Hepatocyte (in vitro differentiated cells): Measurements from ENCODE around the gene PRDM16.

Experiments used
- CTCF ChIP-seq: fragments of 200-600 bp; sonication (generic); IDR thresholded peaks from 2 replicates; pipeline ENCODE4 v1.5.1; 2016; ENCODE audit warnings: antibody characterized with exemption, mild to moderate bottlenecking; ENCODE audit not compliant: poor library complexity
- EZH2 ChIP-seq: fragments of 200-600 bp; sonication (generic); IDR thresholded peaks from 2 replicates; pipeline ENCODE4 v1.6.1; 2016; ENCODE audit warnings: antibody characterized with exemption, mild to moderate bottlenecking, borderline replicate concordance
- EZH2phosphoT487 ChIP-seq: fragments of 200-600 bp; sonication (generic); IDR thresholded peaks from one replicate; pipeline ENCODE4 v1.6.1; 2018; ENCODE audit warnings: antibody characterized with exemption, mild to moderate bottlenecking, low read depth, moderate library complexity; ENCODE audit not compliant: unreplicated experiment, severe bottlenecking

GRCh38 chr1:3297756-3298155 is 228.8 kb downstream of the PRDM16 start:
- TF ChIP-seq CTCF (no peak), EZH2 (no peak), EZH2phosphoT487 (no peak)
